PFSK-1 (cell line): ENCODE data around the gene SCAMP1.

ENCODE experiments used
- POLR2AphosphoS5 ChIP-seq: IDR thresholded peaks from 2 replicates; pipeline ENCODE4 v1.6.1; 2012; ENCODE audit warnings: low read depth, mild to moderate bottlenecking, control low read depth, low read length, moderate library complexity
- REST ChIP-seq, 2 experiments: IDR thresholded peaks; 2 replicates each; pipeline versions ENCODE4 v1.6.1 to v1.8.0; 2011 to 2012; ENCODE audit warnings: low read depth in 2 of 2, low read length in 2 of 2, control low read depth in 1 of 2, inconsistent platforms in 1 of 2, mild to moderate bottlenecking in 1 of 2, moderate library complexity in 1 of 2; ENCODE audit not compliant: insufficient read depth in 1 of 2
- SIN3A ChIP-seq: IDR thresholded peaks from 2 replicates; pipeline ENCODE4 v1.6.1; 2012; ENCODE audit warnings: mild to moderate bottlenecking, low read length, moderate library complexity, borderline replicate concordance; ENCODE audit not compliant: insufficient read depth
- TAF1 ChIP-seq: IDR thresholded peaks from 2 replicates; pipeline ENCODE4 v1.6.1; 2012; ENCODE audit warnings: low read length, control low read depth, borderline replicate concordance; ENCODE audit not compliant: insufficient read depth

GRCh38 chr5:78522476-78523260 lies 162.3 kb downstream of the SCAMP1 start:
- TF ChIP-seq POLR2AphosphoS5 (no peak), SIN3A (no peak), REST (IDR thresholded peaks at IDR 0.05; ENCODE audit: insufficient read depth in 1 of 2, low read depth in 2 of 2, low read length in 2 of 2) (no peak), TAF1 (no peak)
